HG02610 (cell line): ENCODE measurements around the gene GALNTL6.
"Not testable (repeated sequence)": the region's sequence is repeated elsewhere in the genome, so short reads cannot be mapped to it uniquely, and the experiment has no call there.

Source experiments
- ATAC-seq: cut with Tn5 transposase; IDR thresholded peaks from one replicate; pipeline ENCODE4 v1.9.1; 2021; ENCODE audit warnings: mild to moderate bottlenecking, moderate library complexity; ENCODE audit not compliant: unreplicated experiment

Gene GALNTL6

DNA sequence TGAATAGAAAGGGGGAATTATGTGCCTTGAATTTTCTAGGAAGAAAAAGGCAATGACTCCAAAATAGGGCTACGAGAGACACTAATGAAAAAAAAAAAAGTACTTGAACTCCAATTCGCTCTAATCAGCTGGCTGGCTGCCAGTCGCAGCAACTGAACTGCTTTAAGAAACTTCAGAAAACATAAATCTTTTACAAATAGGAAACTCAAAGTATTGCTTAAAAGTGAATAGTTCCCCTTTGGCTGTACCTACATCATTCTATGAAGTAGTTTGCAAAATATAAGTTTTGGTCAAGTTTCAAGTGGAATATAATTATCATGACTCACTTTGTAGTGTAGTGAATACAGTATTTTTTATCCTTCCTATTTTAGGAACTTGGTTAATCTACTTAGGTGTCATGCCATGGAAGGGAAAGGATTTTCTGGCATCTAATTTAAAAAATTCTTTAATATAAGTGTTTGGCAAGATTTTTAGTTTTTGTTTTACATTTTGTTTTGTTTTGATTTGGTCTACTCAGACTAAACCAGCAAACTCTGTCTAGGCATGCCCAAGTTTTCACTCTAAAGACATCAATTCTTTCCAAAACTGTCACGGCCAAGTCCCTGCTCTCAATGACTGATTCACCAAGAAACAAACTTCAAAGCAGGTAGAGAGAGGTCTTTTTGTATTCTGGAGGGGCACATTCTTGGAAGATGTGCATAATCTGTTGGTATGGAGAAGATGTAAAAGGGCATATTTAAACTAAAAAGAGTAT lies 973.0 kb downstream of the GALNTL6 start:
- ATAC-seq, result no peak

DNA sequence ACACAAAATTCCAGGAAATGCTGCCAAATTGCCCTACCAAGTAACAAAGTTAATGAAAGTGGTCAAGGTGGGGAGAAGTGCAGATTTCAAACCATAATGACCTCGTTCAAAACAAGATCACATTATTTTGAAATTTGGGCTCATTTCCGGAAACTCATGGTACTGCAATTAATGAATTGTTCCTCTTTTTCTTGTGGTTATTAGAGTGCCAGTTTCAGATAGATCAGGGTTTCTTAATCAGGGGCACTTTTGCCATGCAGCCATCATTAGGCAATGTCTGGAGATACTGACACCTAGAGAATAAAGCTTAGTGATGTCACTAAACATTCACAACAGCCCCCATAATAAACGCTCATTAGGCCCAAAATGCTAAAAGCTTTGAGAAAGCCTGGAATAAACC lies 973.9 kb downstream of the GALNTL6 start:
- no peak for ATAC-seq

DNA sequence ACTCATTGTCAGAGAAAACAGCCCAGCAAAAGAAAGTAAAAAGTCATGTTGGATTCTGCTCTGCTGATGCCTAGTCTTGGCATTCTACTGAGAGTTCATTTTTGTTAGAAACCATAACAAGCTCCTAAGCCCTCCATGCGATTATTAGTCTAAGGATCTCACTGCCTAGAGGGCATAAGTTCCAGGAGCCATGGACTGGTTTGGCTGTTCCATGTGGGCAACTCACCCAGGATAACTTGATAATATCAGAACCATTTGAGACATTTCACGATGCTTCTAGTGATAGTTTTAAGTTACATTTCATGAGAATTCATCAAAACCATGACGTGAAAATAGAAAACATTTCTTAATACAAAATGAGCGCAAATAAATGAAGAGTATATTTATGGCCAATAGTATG lies 978.6 kb downstream of the GALNTL6 start:
- no peak for ATAC-seq

- ATAC-seq, result no peak
These were observed 980.5 kb downstream of the GALNTL6 start for GRCh38 chr4:172793565-172794306.

DNA sequence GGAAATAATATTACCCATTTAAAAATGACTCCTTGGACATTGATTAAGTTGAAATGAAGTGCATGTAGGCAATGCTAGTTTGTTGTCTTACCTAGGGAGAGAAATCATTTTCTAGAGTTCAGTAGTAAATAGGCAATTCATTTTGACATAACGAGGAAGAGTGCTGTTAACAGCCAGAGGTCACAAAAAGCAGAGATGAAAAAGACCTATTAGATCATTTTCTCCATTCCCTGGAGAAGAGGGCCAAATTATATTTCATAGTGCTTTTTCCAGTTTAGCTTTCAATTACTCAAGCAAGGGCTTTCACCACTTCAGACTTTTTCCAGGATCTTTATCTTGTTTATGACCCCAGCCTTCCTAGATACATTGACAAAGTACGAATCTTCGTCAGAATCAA lies 981.1 kb downstream of the GALNTL6 start:
- no peak for ATAC-seq

DNA sequence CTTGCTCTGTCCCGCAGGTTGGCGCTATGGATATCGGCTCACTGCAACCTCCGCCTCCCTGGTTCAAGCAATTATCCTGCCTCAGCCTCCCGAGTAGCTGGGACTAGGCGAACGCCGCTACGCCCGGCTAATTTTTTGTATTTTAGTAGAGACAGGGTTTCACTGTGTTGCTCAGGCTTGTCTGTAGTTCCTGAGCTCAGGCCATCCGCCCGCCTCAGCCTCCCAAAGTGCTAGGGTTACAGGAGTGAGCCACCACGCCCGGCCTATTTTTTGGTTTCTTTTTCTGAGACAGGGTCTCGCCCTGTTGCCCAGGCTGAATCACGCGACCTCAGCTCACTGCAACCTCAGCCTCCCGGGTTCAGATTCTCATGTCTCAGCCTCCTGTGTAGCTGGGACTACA lies 984.1 kb downstream of the GALNTL6 start:
- ATAC-seq, result not testable (repeated sequence)

DNA sequence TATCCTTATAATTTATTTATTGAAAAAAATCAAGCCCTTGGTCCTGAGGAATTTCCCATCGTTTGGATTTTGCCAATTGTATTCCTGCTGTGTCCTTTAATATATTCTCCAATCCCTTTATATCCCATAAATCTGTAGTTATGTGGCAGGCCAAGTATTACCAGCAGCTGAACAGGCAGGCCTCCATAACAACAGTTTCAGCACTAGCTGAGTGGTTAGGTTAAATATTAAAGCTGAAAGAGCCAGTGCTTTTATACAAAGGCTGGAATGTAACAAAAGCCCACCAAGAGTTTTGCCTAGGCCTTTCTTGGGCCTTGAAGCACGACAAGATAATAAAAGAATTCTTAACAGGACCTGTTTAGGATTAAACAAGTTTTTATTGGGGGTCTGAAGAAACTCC lies 988.8 kb downstream of the GALNTL6 start:
- ATAC-seq, result no peak

GRCh38 chr4:172806841-172807240 lies 993.6 kb downstream of the GALNTL6 start:
- no peak for ATAC-seq

DNA sequence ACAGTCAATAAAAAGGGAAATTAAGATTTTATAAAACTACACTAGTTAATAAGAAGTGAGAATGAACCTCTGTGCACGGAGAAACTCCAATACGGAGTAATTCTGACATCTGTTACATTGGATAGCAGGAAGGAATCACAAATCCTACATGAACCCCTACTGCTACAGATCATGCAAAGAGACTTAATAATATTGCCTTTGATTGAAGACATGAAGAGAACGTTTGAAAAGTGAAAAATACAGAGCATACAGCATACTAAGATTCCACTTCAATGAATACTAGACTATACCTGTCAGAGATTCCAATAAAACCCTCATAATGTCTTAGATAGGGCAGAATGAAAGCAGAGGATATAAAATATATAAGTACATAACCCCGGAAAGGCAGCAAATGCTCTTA lies 995.0 kb downstream of the GALNTL6 start:
- no peak for ATAC-seq

- ATAC-seq, result no peak
These were observed 996.1 kb downstream of the GALNTL6 start for GRCh38 chr4:172809319-172809718.

- peak; percentile 86 for ATAC-seq
These were observed 1000.2 kb downstream of the GALNTL6 start for GRCh38 chr4:172813359-172813923.

GRCh38 chr4:172815499-172816164 lies 1002.4 kb downstream of the GALNTL6 start:
- ATAC-seq, result no peak

- no peak for ATAC-seq
These were observed 1005.7 kb downstream of the GALNTL6 start for GRCh38 chr4:172818901-172819300.

DNA sequence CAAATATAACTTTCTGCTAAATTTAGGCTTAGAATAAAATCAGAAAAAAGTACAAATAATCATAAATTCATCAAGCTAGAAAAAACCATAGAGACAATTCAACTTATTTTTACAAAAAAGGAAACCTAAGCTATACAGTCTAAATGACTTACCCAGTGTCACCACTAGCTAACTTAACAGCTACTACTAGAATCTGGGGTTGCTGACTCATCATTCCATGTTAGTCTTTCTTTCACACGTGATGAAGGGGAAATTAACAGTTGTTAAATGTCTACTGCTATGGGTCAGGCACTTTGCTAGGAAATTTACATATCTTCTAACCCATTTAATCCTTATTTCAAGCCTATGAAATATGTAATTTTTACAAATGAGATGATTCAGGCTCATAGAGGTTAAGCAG lies 1006.1 kb downstream of the GALNTL6 start:
- ATAC-seq, result no peak

GRCh38 chr4:172822331-172822730 lies 1009.1 kb downstream of the GALNTL6 start:
- no peak for ATAC-seq

GRCh38 chr4:172826346-172826745 lies 1013.1 kb downstream of the GALNTL6 start:
- ATAC-seq, result no peak

DNA sequence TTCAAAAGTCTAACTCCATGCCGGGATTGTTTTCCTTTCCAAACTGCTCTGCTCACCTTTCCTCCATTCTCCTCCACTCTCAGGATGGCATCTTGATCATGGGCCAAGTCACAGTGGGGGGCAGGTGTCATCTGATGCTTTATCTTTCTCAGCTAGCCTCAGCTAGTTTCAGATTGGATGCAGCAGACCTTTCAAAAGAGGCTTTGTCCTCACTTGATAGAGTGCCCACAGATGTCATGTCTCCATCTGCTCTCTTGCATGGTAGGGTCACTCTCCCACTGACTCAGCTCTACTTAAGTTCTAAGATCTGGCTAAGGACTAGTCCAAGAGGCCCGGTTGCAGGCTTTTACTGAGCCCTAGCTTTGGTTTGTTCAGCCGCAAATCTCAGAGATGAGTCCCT lies 1013.7 kb downstream of the GALNTL6 start:
- ATAC-seq, result no peak

DNA sequence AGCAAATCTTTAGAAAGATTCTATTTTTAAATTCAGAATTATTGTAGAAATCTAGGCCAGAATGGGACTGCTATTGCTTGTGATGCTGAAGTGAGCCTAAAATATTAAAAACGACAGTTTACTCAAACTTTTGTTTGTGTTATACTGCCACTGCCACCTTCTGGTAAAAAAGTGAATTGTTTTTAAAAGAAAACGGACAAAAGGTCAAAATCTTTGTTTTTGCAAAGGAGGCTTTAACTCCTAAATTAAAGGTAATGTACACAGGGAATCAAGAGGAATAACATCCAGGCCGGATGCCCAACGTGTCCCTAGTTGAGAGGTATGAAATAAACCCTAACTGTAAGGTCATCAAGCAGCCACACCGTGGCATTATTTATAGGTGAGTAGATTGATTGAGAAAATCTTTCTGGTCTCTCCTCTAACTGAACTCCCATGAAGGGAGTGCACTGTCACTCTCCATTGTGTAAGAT lies 1017.1 kb downstream of the GALNTL6 start:
- no peak for ATAC-seq

- ATAC-seq, result no peak
These were observed 1023.5 kb downstream of the GALNTL6 start for GRCh38 chr4:172836661-172837060.

DNA sequence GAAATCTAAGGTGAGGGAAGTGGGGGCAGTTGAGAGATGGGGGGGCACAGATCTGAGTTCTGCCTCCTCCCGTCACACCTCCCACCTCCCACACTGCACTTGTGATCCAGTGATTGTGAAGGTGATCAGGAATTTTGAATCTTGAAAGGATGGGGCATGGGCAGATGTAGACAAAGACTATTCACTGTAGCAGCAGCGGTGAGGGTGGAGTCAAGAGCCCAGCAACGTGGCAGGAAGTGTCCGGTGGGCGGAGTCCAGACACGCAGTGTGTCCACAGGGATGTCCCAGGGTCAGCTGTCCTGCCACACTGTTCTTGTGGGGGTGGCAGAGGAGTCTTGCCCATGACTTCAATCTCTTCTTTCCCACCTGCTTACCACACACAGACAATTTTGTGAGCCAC lies 1024.9 kb downstream of the GALNTL6 start:
- no peak for ATAC-seq

- no peak for ATAC-seq
These were observed 1025.7 kb downstream of the GALNTL6 start for GRCh38 chr4:172838943-172839342.
